Adrenal gland (tissue), 12 donors: ENCODE data around the gene CHCHD4. TPM values are rescaled to one million over a fixed set of nuclear protein-coding genes. Genes with fewer than 3 reads are reported as not detected.

Source experiments
- DNase-seq, 7 donors: peaks; one replicate each; pipeline ENCODE4 v3.0.0-alpha.2; 2019 to 2020
- H3K27ac ChIP-seq, 5 donors: fragments of 200-600 bp; sonication (generic) in 4 of 5; 1 replicate in 3 of 5; 2 replicates in 2 of 5; pipeline versions ENCODE4 v1.5.1 to v1.8.0; 2016 to 2020; ENCODE audit warnings: mild to moderate bottlenecking in 1 of 5
- H3K27me3 ChIP-seq: fragments of 200-600 bp; 2 replicates; pipeline ENCODE4 v1.8.0; 2021
- H3K36me3 ChIP-seq, 2 donors: fragments of 200-600 bp; replicated peaks in 1 of 2; 1 replicate in 1 of 2; 2 replicates in 1 of 2; pipeline versions ENCODE4 v1.5.1 to v1.8.0; 2018 to 2022
- H3K4me1 ChIP-seq, 2 donors: fragments of 200-600 bp; replicated peaks in 1 of 2; 1 replicate in 1 of 2; 2 replicates in 1 of 2; pipeline versions ENCODE4 v1.5.1 to v1.8.0; 2018 to 2021
- H3K4me3 ChIP-seq, 4 donors: fragments of 200-600 bp; sonication (generic) in 3 of 4; one replicate each; pipeline ENCODE4 v1.5.1; 2016 to 2018
- H3K9me3 ChIP-seq, 3 donors: fragments of 200-600 bp; sonication (generic) in 1 of 3; replicated peaks in 1 of 3; 1 replicate in 2 of 3; 2 replicates in 1 of 3; pipeline versions ENCODE4 v1.5.1 to v1.8.0; 2016 to 2021
- CTCF ChIP-seq, 6 experiments: fragments of 450-650 bp in 4 of 6; fragments of 200-600 bp in 2 of 6; sonication (generic) in 1 of 6; IDR thresholded peaks; 1 replicate in 5 of 6; 2 replicates in 1 of 6; pipeline versions ENCODE4 v1.5.1 to v1.8.0; 2016 to 2021; ENCODE audit warnings: antibody characterized with exemption in 6 of 6, mild to moderate bottlenecking in 2 of 6, moderate library complexity in 1 of 6
- POLR2A ChIP-seq, 2 donors: fragments of 450-650 bp; IDR thresholded peaks; one replicate each; pipeline ENCODE4 v1.6.1; 2017; ENCODE audit warnings: antibody characterized with exemption in 2 of 2, mild to moderate bottlenecking in 2 of 2, moderate library complexity in 1 of 2
- WGBS, 4 donors: extraction: QIAGEN DNeasy Blood & Tissue Kit in 2 of 4; methylation state at CpG; one replicate each; pipeline versions ENCODE4 v1.1.5 to v1.1.7; 2013 to 2017; 5-methylcytosine and 5-hydroxymethylcytosine counted together
- intact Hi-C, 2 donors: fragments of 100-400 bp; cut with DNase I; formaldehyde crosslinking; loops; one replicate each; pipeline versions ENCODE4 v1.14.1 to v1.15.0; 2022 to 2023
- polyA plus RNA-seq, 3 donors: library from polyadenylated mRNA; stranded (reverse); fragments of 200-250 nt in 2 of 3; fragments of 350-450 nt in 1 of 3; fragmentation: Illumina TruSeq in 1 of 3; extraction: RNeasy Lipid Tissue Mini Kit (QIAGEN cat#74804) in 1 of 3; gene quantifications; one replicate each; pipeline ENCODE4 v1.2.3, GENCODE V29; 2013 to 2014
- total RNA-seq, 9 donors: library from RNA; depleted of rRNA in 4 of 9; stranded (reverse); fragments of >200 nt in 4 of 9; fragments of 120-200 nt in 1 of 9; fragmentation: NEBNext Ultra II Directional in 1 of 9; extraction: Animal tissue kit (Norgen Biotek cat#: 25700) in 1 of 9; gene quantifications; one replicate each; pipeline versions ENCODE4 v1.1.0 to v1.2.4, GENCODE V29; 2013 to 2023
- donor health status: healthy with polysubstance abuse.
- donor health status: Bipolar disorder and iron deficiency.
- donor health status: DM: yes; HTN: yes; CAD: no.
- donor health status: DM: no; HTN: no; CAD: no.
- donor health status: DM: no; HTN: no; CAD: no.
- donor health status: DM: yes; HTN: yes; CAD: no.

The CHCHD4 gene
- total and polyA plus RNA-seq, 12 donors = 10.1 to 39.0 (median 17.6) TPM

DNA sequence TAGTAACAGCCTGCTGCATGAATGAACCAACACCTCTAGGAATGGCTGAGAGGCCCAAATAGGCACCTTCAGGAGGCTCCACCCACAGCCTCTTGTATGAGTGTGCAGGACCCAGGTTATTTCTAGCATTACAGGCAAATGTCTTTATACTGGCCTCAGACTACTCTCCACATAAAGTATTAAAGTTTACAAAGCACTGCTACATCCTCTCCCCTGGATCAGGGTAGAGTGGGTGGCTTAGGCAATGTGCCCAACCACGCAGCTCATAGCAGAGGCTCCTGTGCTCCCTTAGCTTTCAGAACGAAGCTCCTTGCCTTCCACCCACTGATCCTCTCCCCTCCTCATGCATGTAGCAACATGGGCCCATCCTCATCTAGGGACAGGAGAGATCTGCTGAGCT is 16.5 kb upstream of the CHCHD4 start:
- H3K27ac ChIP-seq = no peak overlapping the region

GRCh38 chr3:14140668-14141067 is 16.0 kb upstream of the CHCHD4 start:
- Histone ChIP-seq H3K4me3 (no peak overlapping the region), H3K27ac (no peak overlapping the region), H3K4me1 (peaks cover 24 to 42% of the 10 kb centered on the region in 2 donors), H3K36me3 (peaks cover 0 to 67% of the 10 kb centered on the region in 2 donors), H3K27me3 (no peaks in the 10 kb centered on the region), H3K9me3 (no peaks in the 10 kb centered on the region)
- peak in 2 of 7 donors; percentile 3 to 40 for DNase-seq
- TF ChIP-seq CTCF (IDR thresholded peaks at IDR 0.05) (no peak), POLR2A (IDR thresholded peaks at IDR 0.05) (no peak)
- intact Hi-C loops = no loop called here
- WGBS, 4 donors = 87 to 97% (median 93%) methylated on average over 2 of the region's 2 CpGs

More for the DNA sequence above, 16.5 kb upstream of the CHCHD4 start:
- intact Hi-C loops = no loop called here
- no peaks in the 10 kb centered on the region for H3K27me3 ChIP-seq
- peak in 2 of 7 donors; percentile 15 to 35 for DNase-seq
- no peaks in the 10 kb centered on the region for H3K9me3 ChIP-seq
- H3K4me1 ChIP-seq = peaks cover 24 to 43% of the 10 kb centered on the region in 2 donors
- peaks cover 0 to 65% of the 10 kb centered on the region in 2 donors for H3K36me3 ChIP-seq
- WGBS, 4 donors = 67 to 85% (median 78%) methylated on average over 2 of the region's 2 CpGs
- TF ChIP-seq CTCF (IDR thresholded peaks at IDR 0.05) (no peak), POLR2A (IDR thresholded peaks at IDR 0.05) (no peak)
- no peak overlapping the region for H3K4me3 ChIP-seq

GRCh38 chr3:14139771-14140170 is 15.1 kb upstream of the CHCHD4 start:
- peaks cover 15 to 33% of the 10 kb centered on the region in 2 donors for H3K4me1 ChIP-seq
- H3K27ac ChIP-seq = no peak overlapping the region
- H3K27me3 ChIP-seq = no peaks in the 10 kb centered on the region
- TF ChIP-seq CTCF (IDR thresholded peaks at IDR 0.05) = no peak
- no peak for TF ChIP-seq POLR2A (IDR thresholded peaks at IDR 0.05)
- DNase-seq = peak in 1 of 7 donors; percentile 50
- H3K9me3 ChIP-seq = no peaks in the 10 kb centered on the region
- WGBS, 4 donors = 84 to 94% (median 91%) methylated on average over 4 to 5 of the region's 5 CpGs
- intact Hi-C loops = no loop called here
- H3K4me3 ChIP-seq = no peak overlapping the region
- peaks cover 0 to 74% of the 10 kb centered on the region in 2 donors for H3K36me3 ChIP-seq

- Histone ChIP-seq H3K4me3 (no peak overlapping the region), H3K27me3 (no peaks in the 10 kb centered on the region), H3K4me1 (peaks cover 9 to 26% of the 10 kb centered on the region in 2 donors), H3K9me3 (no peaks in the 10 kb centered on the region), H3K36me3 (peaks cover 0 to 81% of the 10 kb centered on the region in 2 donors), H3K27ac (no peak overlapping the region)
- DNase-seq = peak in 2 of 7 donors; percentile 9 to 46
- 86 to 97% (median 90%) methylated on average over 4 to 14 of the region's 14 CpGs for WGBS, 4 donors
- intact Hi-C loops = no loop called here
- TF ChIP-seq CTCF (IDR thresholded peaks at IDR 0.05) (no peak), POLR2A (IDR thresholded peaks at IDR 0.05) (no peak)
Measured at GRCh38 chr3:14138878-14139655, 14.4 kb upstream of the CHCHD4 start.
